Cardiac atrium fibroblast (primary cell): ENCODE measurements around the gene ATRIP. TPM values are rescaled to one million over a fixed set of nuclear protein-coding genes. Genes with fewer than 3 reads are reported as not detected.

Source experiments
- total RNA-seq: library from RNA; depleted of rRNA; stranded (reverse); fragments of >200 nt; gene quantifications from 2 replicates; pipeline ENCODE4 v1.2.3, GENCODE V29; 2015

The ATRIP gene
- total RNA-seq: 3.9 and 4.9 TPM in 2 replicates

GRCh38 chr3:48446425-48447193 is at the start of gene ATRIP:
Gene ATRIP (plus strand): TSS chr3:48446737. CDS start chr3:48446846, 109 bp downstream.

DNA sequence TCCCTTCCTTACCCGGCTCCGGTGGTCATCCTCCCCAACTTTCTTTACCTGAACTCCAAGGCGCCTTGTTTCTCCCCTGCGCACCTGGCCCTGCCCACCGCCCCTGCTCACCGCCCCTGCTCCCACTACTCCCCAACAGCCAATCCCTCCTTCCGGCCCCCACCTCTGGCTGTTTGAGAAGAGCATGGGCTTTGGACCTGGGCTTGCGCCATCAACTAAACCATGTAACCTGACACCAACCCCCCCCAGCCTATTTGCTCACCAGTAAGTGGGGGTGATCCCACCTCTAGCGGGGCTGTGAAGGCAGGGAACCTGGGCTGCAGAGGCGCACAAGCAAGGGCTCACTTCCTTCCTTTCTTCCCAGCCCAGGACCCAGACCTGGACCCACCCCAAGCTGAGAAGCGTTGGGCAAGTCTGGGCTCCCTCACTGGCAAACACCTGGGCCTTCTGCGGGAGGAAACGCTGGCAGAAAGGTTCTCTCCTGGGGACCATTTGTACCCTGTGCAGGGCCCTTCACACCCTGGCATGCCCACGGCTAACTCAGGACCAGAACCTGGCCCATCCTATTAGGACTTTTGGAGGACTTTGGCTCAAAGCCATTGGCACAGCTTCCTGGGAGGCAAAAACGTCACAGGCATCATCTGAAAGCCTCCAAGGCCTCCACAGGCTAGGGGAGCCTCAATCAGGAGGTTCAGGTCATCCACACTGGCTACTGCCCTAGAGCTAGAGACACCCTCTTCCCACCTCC is 16.4 kb upstream of the ATRIP start, which contains the start of gene PLXNB1:
PLXNB1 (minus strand) TSS at position 127 of the 748 bp plus-strand sequence. CDS start 5,475 bp downstream, outside the sequence.

DNA sequence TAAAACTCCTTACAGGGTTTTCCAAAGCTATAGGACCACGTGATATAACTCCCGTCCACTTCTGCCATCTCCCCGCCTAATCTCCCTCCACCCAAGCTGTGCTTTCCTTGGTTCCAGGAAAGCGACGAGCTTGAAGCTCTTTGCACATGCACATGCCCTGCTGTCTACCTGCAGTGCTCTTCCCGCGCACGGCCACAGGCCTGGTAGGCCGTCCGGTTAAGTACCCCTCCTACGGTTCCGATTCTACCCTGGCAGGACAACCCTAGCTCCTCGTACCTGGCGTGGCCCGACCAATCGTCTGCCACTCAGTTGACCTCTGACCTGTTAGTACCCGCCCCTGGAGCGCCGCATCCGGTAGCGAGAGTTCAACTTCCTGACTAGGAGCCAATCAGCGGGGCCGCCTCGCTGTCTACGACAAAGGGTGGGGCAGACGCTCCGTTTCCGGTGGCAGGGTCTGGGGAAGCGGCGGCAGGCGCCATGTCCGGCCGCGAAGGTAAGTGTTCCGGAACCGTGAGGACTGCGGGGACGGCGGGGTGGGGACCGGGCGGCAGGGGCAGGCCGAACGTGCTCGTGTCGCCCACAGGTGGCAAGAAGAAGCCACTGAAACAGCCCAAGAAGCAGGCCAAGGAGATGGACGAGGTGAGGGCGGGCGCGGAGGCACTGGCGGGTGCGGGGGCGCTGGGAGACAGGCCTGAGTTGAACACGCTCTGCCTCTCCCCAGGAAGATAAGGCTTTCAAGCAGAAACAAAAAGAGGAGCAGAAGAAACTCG is 6.5 kb upstream of the ATRIP start, which contains the start of the genes CCDC51 and TMA7:
CCDC51 (minus strand) TSS at position 300 of the 770 bp plus-strand sequence. CDS start 4,991 bp downstream, outside the sequence.
TMA7 (plus strand) TSS at position 438 of the 770 bp plus-strand sequence; CDS start at position 478, 40 bp downstream.

GRCh38 chr3:48504051-48504946 is 57.8 kb downstream of the ATRIP start, which contains the start of gene SHISA5:
Gene SHISA5 (minus strand): TSS chr3:48504174. CDS start chr3:48504094, 80 bp downstream.

Other genes with a start within 250 kb of the ATRIP start
- gene CAMP, start 223.2 kb upstream of the ATRIP start, total RNA-seq: 4.4 TPM in 1 of 2 replicates, not detected in the other
- gene ZNF589, start 205.6 kb upstream of the ATRIP start, total RNA-seq: 2.4 and 2.7 TPM in 2 replicates
- 20.2 and 22.4 TPM in 2 replicates for gene NME6, start 145.4 kb upstream of the ATRIP start, total RNA-seq
- not detected in 2 replicates for gene SPINK8, start 113.1 kb upstream of the ATRIP start, total RNA-seq
- not detected in 2 replicates for gene FBXW12, start 74.5 kb upstream of the ATRIP start, total RNA-seq
- gene PLXNB1, start 16.7 kb upstream of the ATRIP start, total RNA-seq: 9.2 and 20.9 TPM in 2 replicates
- 8.3 and 18.3 TPM in 2 replicates for gene CCDC51, start 6.6 kb upstream of the ATRIP start, total RNA-seq
- gene TMA7, start 6.5 kb upstream of the ATRIP start, total RNA-seq: 270 and 350 TPM in 2 replicates
- gene SHISA5, start 57.4 kb downstream of the ATRIP start, total RNA-seq: 136 and 163 TPM in 2 replicates
- 35.4 and 41.0 TPM in 2 replicates for gene PFKFB4, start 110.1 kb downstream of the ATRIP start, total RNA-seq
- gene UCN2, start 117.0 kb downstream of the ATRIP start, total RNA-seq: 1.6 and 1.9 TPM in 2 replicates
- gene COL7A1, start 148.6 kb downstream of the ATRIP start, total RNA-seq: 5.4 and 14.9 TPM in 2 replicates
- gene UQCRC1, start 162.9 kb downstream of the ATRIP start, total RNA-seq: 172 and 199 TPM in 2 replicates
- not detected in 2 replicates for gene TMEM89, start 175.0 kb downstream of the ATRIP start, total RNA-seq
- gene SLC26A6, start 188.7 kb downstream of the ATRIP start, total RNA-seq: 40.6 and 42.9 TPM in 2 replicates
- gene CELSR3, start 216.1 kb downstream of the ATRIP start, total RNA-seq: 1.9 and 2.5 TPM in 2 replicates
- 28.0 and 37.7 TPM in 2 replicates for gene NCKIPSD, start 239.2 kb downstream of the ATRIP start, total RNA-seq